WTC11 (cell line): ENCODE measurements around the gene CREB1.

ENCODE experiments used
- ATF2 ChIP-seq: sonication (generic); formaldehyde crosslinking; IDR thresholded peaks from 2 replicates; pipeline ENCODE4 v1.8.1; 2022; ENCODE audit warnings: low read depth, missing genetic modification reagents, borderline replicate concordance
- CTCF ChIP-seq: fragments of 200-600 bp; IDR thresholded peaks from 2 replicates; pipeline ENCODE4 v1.8.0; 2022; ENCODE audit warnings: antibody characterized with exemption
- HMGXB4 ChIP-seq: sonication (generic); formaldehyde crosslinking; IDR thresholded peaks from 2 replicates; pipeline ENCODE4 v1.8.1; 2023; ENCODE audit warnings: mild to moderate bottlenecking, moderate library complexity, missing genetic modification reagents
- JUN ChIP-seq: sonication (generic); formaldehyde crosslinking; IDR thresholded peaks from 2 replicates; pipeline ENCODE4 v1.8.0; 2023; ENCODE audit warnings: mild to moderate bottlenecking, missing genetic modification reagents
- PREB ChIP-seq: sonication (generic); formaldehyde crosslinking; IDR thresholded peaks from 2 replicates; pipeline ENCODE4 v1.8.1; 2022; ENCODE audit warnings: mild to moderate bottlenecking, missing genetic modification reagents, moderate library complexity, borderline replicate concordance
- SP1 ChIP-seq: sonication (generic); formaldehyde crosslinking; conservative IDR thresholded peaks from 2 replicates; pipeline ENCODE4 v1.8.1; 2022; ENCODE audit warnings: missing genetic modification reagents
- TEAD4 ChIP-seq: sonication (generic); formaldehyde crosslinking; IDR thresholded peaks from 2 replicates; pipeline ENCODE4 v1.8.0; 2022; ENCODE audit warnings: mild to moderate bottlenecking, missing genetic modification reagents
- USF2 ChIP-seq: sonication (generic); formaldehyde crosslinking; IDR thresholded peaks from 2 replicates; pipeline ENCODE4 v1.8.1; 2023; ENCODE audit warnings: mild to moderate bottlenecking, missing genetic modification reagents, moderate library complexity
- ZNF232 ChIP-seq: sonication (generic); formaldehyde crosslinking; IDR thresholded peaks from 2 replicates; pipeline ENCODE4 v1.8.0; 2022; ENCODE audit warnings: mild to moderate bottlenecking, missing genetic modification reagents
- ZNF423 ChIP-seq: fragments of 250-450 bp; sonication (Bioruptor Pico); IDR thresholded peaks from 2 replicates; pipeline ENCODE4 v2.1.2; 2022; ENCODE audit warnings: mild to moderate bottlenecking, moderate library complexity
- TF ChIP-seq, protein P1 (sequence below): sonication (generic); formaldehyde crosslinking; conservative IDR thresholded peaks from 2 replicates; pipeline ENCODE4 v1.8.1; 2022; ENCODE audit warnings: mild to moderate bottlenecking, missing genetic modification reagents
- TF ChIP-seq, protein P2 (sequence below): sonication (generic); formaldehyde crosslinking; IDR thresholded peaks from 2 replicates; pipeline ENCODE4 v1.8.1; 2023; ENCODE audit warnings: mild to moderate bottlenecking, missing genetic modification reagents

- TF ChIP-seq TEAD4 (CRISPR knock-in tag), result 0 out of 2 replicates have a peak, but pooled peaks have one; percentile 27
- TF ChIP-seq JUN (CRISPR knock-in tag), result 0 out of 2 replicates have a peak, but pooled peaks have one; percentile 53
- 0 out of 2 replicates have a peak, but pooled peaks have one; percentile 30 for TF ChIP-seq ZNF232 (CRISPR knock-in tag)
- TF ChIP-seq ATF2 (CRISPR knock-in tag), result no peak
- TF ChIP-seq USF2, result no peak
- TF ChIP-seq SP1 (CRISPR knock-in tag), result peak; percentile 69
- TF ChIP-seq, protein P1, sequence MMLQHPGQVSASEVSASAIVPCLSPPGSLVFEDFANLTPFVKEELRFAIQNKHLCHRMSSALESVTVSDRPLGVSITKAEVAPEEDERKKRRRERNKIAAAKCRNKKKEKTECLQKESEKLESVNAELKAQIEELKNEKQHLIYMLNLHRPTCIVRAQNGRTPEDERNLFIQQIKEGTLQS (CRISPR knock-in tag), result no peak
- TF ChIP-seq CTCF, result no peak
- TF ChIP-seq PREB, result 0 out of 2 replicates have a peak, but pooled peaks have one; percentile 16
- TF ChIP-seq, protein P2, sequence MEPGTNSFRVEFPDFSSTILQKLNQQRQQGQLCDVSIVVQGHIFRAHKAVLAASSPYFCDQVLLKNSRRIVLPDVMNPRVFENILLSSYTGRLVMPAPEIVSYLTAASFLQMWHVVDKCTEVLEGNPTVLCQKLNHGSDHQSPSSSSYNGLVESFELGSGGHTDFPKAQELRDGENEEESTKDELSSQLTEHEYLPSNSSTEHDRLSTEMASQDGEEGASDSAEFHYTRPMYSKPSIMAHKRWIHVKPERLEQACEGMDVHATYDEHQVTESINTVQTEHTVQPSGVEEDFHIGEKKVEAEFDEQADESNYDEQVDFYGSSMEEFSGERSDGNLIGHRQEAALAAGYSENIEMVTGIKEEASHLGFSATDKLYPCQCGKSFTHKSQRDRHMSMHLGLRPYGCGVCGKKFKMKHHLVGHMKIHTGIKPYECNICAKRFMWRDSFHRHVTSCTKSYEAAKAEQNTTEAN (CRISPR knock-in tag), result no peak
- TF ChIP-seq ZNF423, result no peak
- 0 out of 2 replicates have a peak, but pooled peaks have one; percentile 31 for TF ChIP-seq HMGXB4 (CRISPR knock-in tag)
These were observed at the start of gene CREB1 for GRCh38 chr2:207529330-207530159.
